Stimulated activated CD4-positive, alpha-beta T cell treated with anti-CD3 and anti-CD28 coated beads, Interleukin-2, amount 100 ng/mL, for 48 hours (primary cell): ENCODE results near the gene TXN.
"Not testable (repeated sequence)": the region's sequence is repeated elsewhere in the genome, so short reads cannot be mapped to it uniquely, and the experiment has no call there.

ENCODE experiments used
- DNase-seq, 2 donors: peaks; one replicate each; pipeline ENCODE4 v3.0.0-alpha.2; 2020

Gene TXN

DNA sequence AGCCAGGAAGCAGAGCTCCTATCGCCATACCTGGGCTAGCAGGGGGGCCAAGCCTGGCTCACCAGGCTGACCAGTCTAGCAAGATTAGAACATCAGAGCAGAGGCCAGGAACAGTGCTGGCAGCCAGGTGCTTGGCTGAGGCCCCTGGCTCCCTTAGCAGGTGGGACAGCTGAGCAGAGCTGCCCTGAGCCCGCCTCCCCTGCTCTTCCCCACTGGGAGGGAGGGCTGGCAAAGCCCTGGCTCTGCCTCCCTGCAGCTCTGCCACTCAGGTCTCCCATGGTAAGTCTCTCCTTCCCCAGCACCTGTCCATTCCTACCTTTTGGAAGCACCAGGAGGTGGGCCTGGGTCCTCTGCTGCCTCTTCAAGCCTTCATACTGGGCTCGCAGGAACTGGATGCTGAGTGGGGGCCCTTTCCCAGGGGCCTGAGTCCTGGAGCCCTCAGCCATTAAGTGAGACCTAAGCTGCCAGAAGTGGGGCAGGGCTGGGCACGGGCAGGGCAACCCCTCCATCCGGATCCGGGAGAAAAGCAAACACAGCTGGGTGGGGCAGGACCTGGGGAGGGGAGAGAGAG lies 49.2 kb downstream of the TXN start:
- no peak for DNase-seq

GRCh38 chr9:110206389-110206788 lies 49.9 kb downstream of the TXN start:
- no peak for DNase-seq

GRCh38 chr9:110205612-110206011 lies 50.7 kb downstream of the TXN start:
- not testable (repeated sequence) for DNase-seq

DNA sequence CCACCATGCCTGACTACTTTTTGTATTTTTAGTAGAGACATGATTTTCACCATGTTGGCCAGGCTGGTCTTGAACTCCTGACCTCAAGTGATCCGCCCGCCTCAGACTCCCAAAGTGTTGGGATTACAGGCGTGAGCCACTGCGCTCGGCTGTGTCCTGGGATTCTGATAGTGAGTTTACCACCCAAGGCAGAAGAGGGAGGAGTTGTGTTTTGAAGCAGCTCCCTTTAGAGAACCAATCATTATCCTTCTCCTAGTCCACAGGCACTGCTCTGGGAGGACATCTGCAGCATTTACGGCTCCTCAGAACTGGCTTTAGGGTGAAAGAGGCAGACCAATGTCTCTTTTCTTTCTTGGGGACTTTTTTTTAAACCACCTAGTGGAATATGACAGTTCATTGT lies 54.1 kb downstream of the TXN start:
- no peak for DNase-seq

GRCh38 chr9:110199643-110200042 lies 56.7 kb downstream of the TXN start:
- no peak for DNase-seq

DNA sequence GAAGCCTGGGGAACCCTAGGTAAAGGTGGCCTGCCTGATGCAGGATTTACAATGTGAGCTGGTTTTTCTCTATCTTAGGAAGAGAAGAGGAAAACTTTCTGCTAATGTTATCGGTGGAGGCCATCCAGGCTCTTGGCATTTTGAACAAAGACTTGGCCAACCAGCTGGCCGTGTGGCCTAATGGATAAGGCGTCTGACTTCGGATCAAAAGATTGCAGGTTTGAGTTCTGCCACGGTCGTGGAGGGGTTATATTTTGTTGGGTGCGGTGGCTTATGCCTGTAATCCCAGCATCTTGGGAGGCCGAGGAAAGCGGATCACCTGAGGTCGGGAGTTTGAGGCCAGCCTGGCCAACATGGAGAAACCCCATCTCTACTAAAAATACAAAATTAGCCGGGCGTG lies 58.0 kb downstream of the TXN start:
- no peak for DNase-seq

DNA sequence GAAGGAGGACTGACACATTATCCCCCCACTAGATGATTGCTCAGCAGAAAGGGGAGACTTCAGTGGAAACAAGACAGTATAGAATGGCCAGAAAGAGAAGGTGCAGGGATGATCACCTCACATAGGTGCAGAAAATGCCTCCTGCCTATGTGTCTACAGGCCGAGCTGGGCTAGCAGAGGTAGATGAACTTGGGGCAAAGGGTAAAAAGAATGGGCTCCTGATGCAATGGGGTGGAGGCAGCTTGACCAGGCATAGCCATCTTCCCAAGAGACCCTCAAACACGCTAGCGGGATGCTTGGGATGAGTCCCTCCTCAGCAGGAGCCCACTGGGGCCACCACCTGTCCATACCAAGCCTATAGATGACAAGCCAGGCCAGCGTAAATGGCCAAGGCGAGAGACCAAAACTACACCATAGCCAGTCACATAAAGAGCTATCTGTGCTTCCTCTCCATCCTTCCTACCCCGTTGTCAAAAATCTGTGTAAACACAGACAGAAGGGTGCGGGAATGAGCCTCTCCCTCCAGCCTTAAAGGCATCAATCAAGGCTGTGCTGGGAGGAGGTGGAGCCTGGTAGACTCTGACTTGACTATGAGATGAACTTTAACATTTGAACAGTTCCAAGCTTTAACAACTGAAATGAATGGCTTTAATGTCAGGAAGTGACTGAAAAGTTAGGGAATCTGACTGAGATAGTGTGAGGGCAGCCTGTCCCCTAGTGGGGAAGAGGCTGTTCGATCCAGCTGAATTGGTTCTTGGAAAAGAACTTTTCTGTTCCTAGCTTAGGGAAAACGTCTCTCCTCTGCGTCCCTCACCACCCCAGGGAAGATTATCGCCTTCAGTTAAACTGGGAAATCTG lies 58.7 kb downstream of the TXN start:
- DNase-seq: no peak

GRCh38 chr9:110196084-110196499 lies 60.2 kb downstream of the TXN start:
- DNase-seq: not testable (repeated sequence)
